Right hindlimb (tissue), 1 donor: Measurements from ENCODE around the gene TRIM69.

ENCODE experiments used
- DNase-seq: peaks from one replicate; pipeline ENCODE4 v3.0.0-alpha.2; 2018

TRIM69 gene

GRCh38 chr15:44811337-44811736, 75.0 kb downstream of the TRIM69 start:
- DNase-seq: no peak

- DNase-seq: no peak
These were observed 75.7 kb downstream of the TRIM69 start for GRCh38 chr15:44812029-44812517.

DNA sequence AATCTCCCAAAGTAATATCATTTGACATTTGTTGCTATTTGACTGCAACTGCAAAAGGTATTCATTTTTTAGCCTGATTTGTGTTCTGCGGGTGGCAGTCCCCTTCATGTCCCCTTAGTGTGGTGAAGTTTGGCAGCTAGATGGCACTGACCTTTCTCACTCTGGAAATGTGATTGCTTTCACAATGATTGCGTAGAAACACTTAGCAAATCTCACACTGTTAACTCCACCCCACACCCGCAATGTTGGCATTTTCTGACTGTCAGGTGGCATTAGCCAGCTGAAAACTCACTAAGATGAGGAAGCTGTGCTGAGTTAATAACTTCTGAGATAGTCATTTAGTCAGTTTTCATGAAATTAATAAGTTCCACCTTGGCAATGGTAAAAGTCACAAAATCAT, 76.9 kb downstream of the TRIM69 start:
- no peak for DNase-seq
